CD1c-positive myeloid dendritic cell (primary cell): ENCODE data around the gene FOXRED1.

Experiments used
- DNase-seq: peaks from one replicate; pipeline ENCODE4 v3.0.0-alpha.2; 2016; ENCODE audit errors: extremely low spot score

FOXRED1 gene

GRCh38 chr11:126311401-126312291, 42.7 kb downstream of the FOXRED1 start:
- peak; percentile 65 for DNase-seq

GRCh38 chr11:126312961-126313360, 44.0 kb downstream of the FOXRED1 start:
- no peak for DNase-seq

- DNase-seq, result peak; percentile 40
These were observed 44.9 kb downstream of the FOXRED1 start for GRCh38 chr11:126313826-126314225.

GRCh38 chr11:126317432-126317755, 48.4 kb downstream of the FOXRED1 start:
- DNase-seq, result no peak

DNA sequence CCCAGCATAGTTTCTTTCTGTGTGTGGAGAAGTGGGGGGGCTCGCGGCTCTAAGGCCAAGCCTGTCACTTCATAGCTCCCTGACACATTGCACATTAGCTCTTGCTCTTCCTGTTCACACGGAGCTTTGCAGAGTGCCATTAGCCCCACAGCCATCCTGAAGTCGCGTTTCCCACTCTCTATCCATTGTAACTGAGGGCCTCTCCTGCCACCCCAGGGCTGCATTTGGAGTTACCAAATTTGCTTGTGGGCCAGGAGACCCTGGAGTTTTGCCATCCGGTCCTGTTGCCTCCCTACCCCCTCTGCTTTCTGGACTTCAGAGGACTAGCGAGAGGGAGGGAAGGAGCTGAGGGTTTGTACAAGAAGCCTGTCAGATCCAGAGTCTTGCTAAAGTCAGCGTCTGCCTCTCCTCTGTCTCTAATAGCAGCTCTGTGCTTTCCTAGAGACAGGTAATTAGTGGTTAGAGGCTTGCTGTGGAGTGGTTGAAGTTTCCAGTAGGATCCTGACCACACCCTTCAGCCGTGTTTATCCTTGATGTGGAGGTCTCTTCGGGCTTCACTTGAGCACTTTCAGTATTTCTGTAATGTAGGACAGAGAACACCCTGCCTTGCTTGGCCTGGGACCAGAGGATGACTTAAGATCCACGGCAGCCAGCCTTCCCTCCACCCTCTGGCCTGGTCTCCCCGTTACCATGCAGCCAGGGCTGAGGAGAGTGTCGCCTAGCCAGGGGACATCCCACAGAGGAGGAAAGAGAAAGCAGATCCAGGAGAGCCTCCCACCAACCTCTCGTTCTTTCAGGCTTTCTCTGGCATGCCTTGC, 49.0 kb downstream of the FOXRED1 start:
- no peak for DNase-seq

- DNase-seq, result peak; percentile 75
These were observed 49.8 kb downstream of the FOXRED1 start for GRCh38 chr11:126318574-126319373.

DNA sequence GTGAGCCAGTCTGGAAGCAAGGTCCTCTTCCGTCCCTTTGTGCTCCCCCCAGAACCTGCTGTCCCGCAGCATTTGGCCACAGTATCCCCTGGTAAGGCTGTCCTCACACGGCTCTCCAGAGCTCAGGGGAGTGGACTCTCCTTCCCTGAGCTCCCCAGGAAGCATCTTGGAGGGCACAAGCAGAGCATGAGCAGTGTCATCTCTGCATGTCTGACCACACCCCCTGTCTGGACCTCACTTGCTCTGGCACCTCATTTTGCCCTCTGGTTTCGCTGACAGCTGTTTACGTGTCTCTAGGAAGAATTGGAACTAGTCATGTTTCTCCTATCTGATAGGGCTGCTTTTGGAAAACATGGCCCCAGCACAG, 50.4 kb downstream of the FOXRED1 start:
- DNase-seq, result no peak

DNA sequence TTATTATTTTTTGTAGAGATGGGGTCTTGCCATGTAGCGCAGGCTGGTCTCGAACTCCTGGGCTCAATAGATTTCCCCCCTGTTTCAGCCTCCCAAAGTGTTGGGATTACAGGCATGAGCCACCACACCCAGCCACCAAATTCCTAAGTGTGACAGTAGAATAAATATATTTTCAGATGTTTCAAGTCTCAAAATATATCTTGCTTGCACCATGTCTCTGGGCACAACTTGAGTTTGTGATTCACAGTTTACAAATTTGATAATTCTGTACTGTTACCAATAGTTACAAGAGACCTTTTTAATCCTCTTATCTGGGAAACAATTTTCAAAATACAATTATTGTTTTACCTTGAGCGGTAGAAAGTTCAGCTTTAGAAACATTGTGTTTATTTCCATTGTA, 54.0 kb downstream of the FOXRED1 start:
- no peak for DNase-seq

DNA sequence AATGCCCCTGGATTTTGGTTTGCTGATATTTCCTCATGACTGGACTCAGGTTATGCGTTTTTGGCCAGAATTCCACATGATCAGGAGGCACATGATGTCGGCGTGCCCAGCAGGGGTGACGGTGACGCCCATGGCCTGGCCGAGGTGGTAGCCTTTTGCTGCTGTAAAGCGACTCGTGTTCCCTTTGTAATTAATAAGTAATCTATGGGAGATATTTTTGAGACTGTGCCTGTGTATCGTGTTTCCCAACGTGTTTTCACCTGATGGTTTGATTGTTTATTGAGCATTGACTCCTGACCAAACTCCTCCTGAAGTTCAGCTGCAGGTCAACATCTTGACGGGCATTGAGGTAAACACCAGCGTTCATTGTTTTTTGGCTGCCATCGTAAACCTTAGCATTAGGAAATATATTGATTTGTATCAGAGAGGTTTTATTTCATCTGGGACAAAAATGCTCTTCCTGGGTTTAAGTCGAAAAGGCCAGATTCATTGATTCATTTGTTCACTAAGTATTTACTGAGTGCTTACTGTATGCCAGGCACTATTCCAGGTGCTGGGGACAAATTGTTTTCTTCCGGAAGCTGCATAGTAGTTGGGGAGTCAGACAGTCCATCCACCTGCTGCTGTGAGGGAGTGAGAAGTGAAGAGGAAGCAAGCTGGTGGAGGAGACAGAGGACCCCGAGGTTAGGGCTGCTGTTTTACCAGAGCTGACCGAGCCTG, 58.5 kb downstream of the FOXRED1 start:
- DNase-seq, result no peak
